Measurements from ENCODE around the gene MAP3K12.
A peak's percentile ranks its signal among the peaks of the same experiment; 100 is the strongest.

The MAP3K12 gene

GRCh38 chr12:53504004-53504920, 5.0 kb upstream of the MAP3K12 start:
- DNase-seq: no peak
- TF ChIP-seq GATA1 (IDR thresholded peaks at IDR 0.05; ENCODE audit: low read depth, low read length) (no peak), POLR2A (IDR thresholded peaks at IDR 0.05; ENCODE audit: low read length) (no peak)

DNA sequence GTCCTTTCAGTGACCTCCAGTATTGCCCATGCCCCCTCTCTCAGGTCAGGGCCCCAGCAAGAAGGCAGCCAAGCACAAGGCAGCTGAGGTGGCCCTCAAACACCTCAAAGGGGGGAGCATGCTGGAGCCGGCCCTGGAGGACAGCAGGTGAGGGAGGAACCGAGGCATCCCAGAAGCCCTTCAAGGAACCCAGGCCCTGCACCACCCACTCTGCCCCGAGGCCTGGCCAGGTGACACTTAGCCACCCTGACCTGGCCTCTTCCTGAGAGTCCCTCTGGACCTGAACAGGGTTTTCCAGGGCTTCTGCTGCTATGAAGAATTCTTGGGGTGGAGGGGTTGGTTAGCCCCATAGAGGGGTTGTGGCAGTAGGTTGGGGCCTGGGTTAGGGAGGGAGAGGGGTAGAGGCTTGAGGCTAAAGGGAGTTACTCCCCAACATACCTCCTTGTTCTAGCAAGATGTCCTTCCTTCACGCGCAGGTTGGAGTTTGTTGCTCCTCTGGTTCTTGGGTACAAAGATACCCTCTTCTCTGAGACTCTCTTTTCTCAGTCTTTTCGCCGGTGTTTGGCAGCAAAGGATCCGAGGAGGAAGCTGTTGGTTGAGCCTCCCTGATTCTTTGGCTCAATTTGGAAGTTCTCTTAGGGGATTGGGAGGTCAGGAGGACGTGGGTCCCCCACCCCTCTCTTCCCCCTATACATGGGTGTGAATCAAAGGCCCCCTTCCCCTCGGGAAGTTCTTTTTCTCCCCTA, 3.9 kb upstream of the MAP3K12 start:
- DNase-seq: no peak
- TF ChIP-seq POLR2A (IDR thresholded peaks at IDR 0.05; ENCODE audit: low read length) (no peak), GATA1 (IDR thresholded peaks at IDR 0.05; ENCODE audit: low read depth, low read length) (no peak)

DNA sequence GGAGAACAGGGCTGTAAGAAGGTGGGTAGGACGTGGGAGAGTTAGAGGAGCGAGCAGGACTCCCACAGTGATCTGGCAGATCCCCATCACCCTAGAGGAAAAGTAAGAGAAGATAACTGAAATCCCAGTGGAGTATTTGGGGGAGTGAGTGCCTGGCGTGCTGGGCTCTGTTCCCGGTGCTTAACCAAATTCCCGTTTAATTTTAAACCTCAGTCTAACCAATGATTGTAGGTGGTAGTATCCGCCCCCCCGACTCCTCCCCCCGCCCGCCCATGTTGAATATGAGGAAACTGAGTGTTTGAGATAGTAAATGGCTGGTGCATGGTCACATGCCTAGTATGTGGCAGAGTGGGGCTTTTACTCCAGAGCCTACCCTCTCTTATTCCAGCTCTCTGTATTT, 3.1 kb upstream of the MAP3K12 start:
- no peak for DNase-seq
- TF ChIP-seq POLR2A (IDR thresholded peaks at IDR 0.05; ENCODE audit: low read length) (no peak), GATA1 (IDR thresholded peaks at IDR 0.05; ENCODE audit: low read depth, low read length) (no peak)

DNA sequence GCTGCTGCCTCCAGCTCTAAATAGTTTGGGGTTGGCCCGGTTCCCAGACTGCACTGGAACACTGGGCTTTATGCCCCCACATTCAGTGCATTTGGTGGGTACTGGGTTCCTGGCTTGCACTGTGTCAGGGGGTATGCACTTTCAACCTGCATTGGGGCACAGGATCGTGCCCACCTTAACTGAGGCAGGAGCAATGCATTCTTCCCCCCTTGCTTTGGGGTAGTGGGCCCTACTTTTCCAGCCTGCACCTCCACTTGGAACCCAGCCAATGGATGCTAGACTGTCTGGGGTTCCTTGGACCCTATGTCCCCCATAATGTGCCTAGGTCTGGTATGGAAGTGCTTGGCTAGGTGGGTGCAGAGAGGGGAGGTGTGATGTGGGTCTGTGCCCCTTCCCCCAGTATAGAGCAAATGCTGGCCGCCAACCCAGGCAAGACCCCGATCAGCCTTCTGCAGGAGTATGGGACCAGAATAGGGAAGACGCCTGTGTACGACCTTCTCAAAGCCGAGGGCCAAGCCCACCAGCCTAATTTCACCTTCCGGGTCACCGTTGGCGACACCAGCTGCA, 2.4 kb upstream of the MAP3K12 start:
- no peak for DNase-seq
- TF ChIP-seq GATA1 (IDR thresholded peaks at IDR 0.05; ENCODE audit: low read depth, low read length) (no peak), POLR2A (IDR thresholded peaks at IDR 0.05; ENCODE audit: low read length) (no peak)

DNA sequence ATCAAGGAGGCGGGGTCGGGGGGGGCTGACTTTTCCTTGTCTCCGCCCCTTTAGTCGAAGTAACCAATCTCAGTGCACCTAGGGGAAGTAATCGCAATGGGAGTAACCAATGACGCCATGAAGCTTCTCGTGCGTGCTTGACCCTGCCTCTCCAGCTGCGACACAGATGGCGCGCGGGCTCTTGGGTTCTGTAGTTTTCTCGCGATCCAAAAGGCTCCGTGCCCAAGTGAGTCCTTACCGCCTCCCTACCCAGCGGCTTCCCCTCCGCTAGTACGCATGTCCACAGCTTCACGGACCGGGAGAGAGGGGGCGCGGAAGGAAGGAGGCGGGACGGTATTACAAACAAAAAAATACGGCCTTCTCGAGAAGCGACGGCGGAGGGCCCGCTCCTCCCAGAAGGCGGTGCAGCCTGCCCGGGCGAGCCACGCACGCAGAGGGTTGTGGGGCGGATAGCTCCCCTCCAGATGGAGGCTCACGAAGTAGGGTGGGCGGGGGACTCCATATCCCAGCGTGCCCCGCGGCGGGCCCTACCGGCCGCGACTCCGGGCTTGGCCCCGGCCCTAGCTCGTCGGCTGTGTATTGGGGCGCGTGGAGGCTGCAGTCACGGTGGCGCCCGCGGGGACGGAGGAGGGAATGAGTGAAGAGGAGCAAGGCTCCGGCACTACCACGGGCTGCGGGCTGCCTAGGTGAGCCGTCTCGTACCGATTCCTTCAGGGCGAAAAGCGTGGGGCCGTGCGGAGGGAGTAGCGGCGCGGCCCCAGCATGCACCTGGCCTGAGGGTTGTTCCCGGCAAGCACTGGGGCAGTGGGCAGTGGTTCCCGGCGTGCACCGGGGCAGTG, 1.7 kb upstream of the MAP3K12 start, which contains the start of gene TARBP2:
Gene TARBP2 (plus strand): TSS at position 508 of the 839 bp plus-strand sequence. CDS start 126 bp downstream, at position 634.
- TF ChIP-seq POLR2A (IDR thresholded peaks at IDR 0.05; ENCODE audit: low read length) (peak; percentile 70), GATA1 (IDR thresholded peaks at IDR 0.05; ENCODE audit: low read depth, low read length) (no peak)
- peak; percentile 99 for DNase-seq

GRCh38 chr12:53500142-53500775, 1.0 kb upstream of the MAP3K12 start:
- peak; percentile 80 for TF ChIP-seq POLR2A (IDR thresholded peaks at IDR 0.05; ENCODE audit: low read length)
- no peak for TF ChIP-seq GATA1 (IDR thresholded peaks at IDR 0.05; ENCODE audit: low read depth, low read length)
- DNase-seq: peak; percentile 80 to 81

DNA sequence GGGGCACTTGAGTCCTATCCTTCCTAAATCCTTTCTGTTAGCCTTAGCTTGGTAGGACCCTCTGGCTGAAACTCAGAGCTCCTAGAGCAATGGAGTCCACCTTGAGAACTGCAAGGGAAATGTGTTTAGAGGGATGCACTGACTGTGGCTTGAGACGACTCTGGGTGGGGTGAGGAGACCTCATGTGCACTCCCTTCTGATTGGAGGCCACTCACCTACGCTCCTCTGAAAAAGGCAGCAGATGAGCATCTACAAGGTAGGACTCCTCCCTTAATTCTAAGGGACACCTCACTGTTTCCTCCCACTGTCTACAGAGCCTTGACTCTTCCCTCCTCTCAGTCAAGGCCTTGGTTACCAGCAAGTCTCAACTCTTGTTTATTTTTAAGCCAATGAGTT, 1.0 kb downstream of the MAP3K12 start:
- TF ChIP-seq GATA1 (IDR thresholded peaks at IDR 0.05; ENCODE audit: low read depth, low read length): no peak
- TF ChIP-seq POLR2A (IDR thresholded peaks at IDR 0.05; ENCODE audit: low read length): no peak
- DNase-seq: no peak

- no peak for DNase-seq
- TF ChIP-seq GATA1 (IDR thresholded peaks at IDR 0.05; ENCODE audit: low read depth, low read length) (no peak), POLR2A (IDR thresholded peaks at IDR 0.05; ENCODE audit: low read length) (no peak)
Measured at GRCh38 chr12:53497461-53497860, 1.8 kb downstream of the MAP3K12 start.

DNA sequence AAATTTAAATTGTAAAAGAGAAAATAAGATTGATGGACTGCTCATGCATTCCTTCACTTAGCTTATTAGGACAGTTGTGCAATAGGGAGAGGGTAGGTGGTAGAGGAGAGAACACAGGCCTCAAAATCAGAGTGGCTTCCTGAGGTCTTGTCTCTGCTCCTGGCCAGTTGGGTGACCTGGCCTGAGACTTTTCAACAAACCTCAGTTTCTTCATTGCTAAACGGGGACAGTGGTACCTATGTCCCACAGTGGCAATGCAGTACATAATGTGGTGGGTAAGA, 2.6 kb downstream of the MAP3K12 start:
- no peak for TF ChIP-seq POLR2A (IDR thresholded peaks at IDR 0.05; ENCODE audit: low read length)
- TF ChIP-seq GATA1 (IDR thresholded peaks at IDR 0.05; ENCODE audit: low read depth, low read length): no peak
- DNase-seq: no peak

DNA sequence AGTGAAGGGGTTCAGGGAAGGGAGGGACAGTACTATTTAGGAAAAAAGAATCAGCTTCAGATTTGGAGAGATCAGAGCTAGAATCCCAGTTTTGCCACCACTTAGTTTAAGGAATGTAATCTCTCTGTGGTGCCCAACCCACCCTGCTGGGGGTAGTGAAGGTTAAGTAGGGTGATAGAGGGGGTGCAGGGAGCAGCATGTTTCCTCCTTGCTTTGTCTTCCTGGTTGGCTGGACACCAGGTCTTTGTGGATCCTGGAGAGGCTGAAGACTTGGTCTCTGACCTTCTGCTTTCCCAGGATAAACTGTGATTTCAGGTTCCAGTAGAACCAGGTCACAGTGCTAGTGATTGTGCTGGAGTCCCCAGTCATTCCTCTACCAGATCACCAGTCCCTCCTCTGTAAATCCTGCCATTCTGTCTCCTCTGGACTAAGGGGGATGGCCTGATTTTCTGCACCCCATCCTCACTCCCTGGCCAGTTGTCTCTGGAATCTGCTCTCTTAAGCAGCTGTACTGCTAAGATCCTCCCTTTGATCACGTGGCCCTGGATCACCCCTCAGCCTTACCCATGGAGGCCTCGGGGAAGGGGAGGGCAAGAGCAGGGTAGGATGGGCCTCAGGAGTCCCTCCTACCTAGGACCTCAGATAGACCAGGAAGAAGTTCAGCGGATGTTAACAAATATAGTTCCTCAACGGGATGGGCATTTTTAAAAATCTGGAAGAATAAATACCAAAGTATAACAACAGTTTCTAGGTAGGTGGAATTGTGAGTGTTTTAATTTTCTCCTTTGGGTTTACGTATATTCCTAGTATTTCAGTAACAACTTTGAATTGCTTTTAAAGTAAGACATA, 3.1 kb downstream of the MAP3K12 start:
- DNase-seq: peak; percentile 56 to 57
- no peak for TF ChIP-seq POLR2A (IDR thresholded peaks at IDR 0.05; ENCODE audit: low read length)
- no peak for TF ChIP-seq GATA1 (IDR thresholded peaks at IDR 0.05; ENCODE audit: low read depth, low read length)

GRCh38 chr12:53493610-53494391, 5.5 kb downstream of the MAP3K12 start:
- no peak for TF ChIP-seq GATA1 (IDR thresholded peaks at IDR 0.05; ENCODE audit: low read depth, low read length)
- TF ChIP-seq POLR2A (IDR thresholded peaks at IDR 0.05; ENCODE audit: low read length): no peak
- peak; percentile 48 to 64 for DNase-seq
